GM18909 (cell line): ENCODE data around the gene DISP3.

Experiments
- ATAC-seq: cut with Tn5 transposase; IDR thresholded peaks from one replicate; pipeline ENCODE4 v1.9.1; 2021; ENCODE audit warnings: mild to moderate bottlenecking; ENCODE audit not compliant: unreplicated experiment, poor library complexity

Gene DISP3

GRCh38 chr1:11483581-11484320 is 4.8 kb downstream of the DISP3 start:
- no peak for ATAC-seq

- no peak for ATAC-seq
These were observed 5.3 kb downstream of the DISP3 start for GRCh38 chr1:11484321-11484655.

DNA sequence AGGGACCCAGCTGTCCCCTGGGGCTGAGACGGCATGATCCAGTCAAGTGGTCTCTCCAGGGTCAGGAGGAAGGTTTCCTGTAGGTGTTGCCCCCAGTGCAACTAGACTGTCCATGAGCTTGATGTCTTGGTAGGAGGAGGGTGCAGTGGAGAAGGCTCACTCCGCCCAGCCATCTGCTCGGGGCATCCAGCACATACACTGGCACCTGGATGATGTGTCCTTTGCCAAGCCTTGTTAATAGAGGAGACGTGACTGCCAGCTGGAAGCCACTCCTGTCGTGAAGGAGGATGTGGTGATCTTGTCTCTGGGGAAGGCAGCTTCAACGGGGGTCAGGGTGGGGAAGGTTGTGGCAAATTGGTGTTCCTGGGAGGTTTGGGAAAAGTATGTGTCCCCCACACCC is 6.2 kb downstream of the DISP3 start:
- ATAC-seq, result no peak

- ATAC-seq, result no peak
These were observed 7.5 kb downstream of the DISP3 start for GRCh38 chr1:11486231-11487009.

- no peak for ATAC-seq
These were observed 8.3 kb downstream of the DISP3 start for GRCh38 chr1:11487196-11487751.

DNA sequence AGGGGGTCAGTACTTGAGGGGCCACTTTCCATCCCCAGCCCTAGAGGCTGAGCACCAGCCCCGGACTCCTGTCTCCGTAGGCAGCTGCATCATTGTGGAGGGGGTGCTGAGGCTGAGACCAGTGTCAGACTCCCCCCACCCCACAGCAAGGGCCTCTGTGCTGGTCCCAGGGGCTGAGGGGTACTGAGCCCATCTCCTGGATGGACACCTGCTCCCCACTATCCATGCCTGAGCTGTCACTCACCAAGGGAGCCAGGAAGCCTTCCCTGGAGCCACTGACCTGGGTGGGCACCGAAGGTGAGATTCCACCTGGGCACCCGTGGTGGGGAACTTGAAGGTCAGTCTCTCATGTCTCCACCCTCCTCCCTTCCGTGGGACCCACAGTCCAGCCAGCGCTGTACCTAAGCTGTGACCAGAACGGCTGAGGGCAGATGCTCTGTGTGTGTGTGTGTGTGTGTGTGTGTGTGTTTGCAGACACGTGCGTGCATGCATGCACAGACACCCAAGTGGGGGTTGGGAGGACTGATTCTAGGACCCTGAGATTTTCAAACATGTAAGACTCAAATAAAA is 9.3 kb downstream of the DISP3 start:
- no peak for ATAC-seq

DNA sequence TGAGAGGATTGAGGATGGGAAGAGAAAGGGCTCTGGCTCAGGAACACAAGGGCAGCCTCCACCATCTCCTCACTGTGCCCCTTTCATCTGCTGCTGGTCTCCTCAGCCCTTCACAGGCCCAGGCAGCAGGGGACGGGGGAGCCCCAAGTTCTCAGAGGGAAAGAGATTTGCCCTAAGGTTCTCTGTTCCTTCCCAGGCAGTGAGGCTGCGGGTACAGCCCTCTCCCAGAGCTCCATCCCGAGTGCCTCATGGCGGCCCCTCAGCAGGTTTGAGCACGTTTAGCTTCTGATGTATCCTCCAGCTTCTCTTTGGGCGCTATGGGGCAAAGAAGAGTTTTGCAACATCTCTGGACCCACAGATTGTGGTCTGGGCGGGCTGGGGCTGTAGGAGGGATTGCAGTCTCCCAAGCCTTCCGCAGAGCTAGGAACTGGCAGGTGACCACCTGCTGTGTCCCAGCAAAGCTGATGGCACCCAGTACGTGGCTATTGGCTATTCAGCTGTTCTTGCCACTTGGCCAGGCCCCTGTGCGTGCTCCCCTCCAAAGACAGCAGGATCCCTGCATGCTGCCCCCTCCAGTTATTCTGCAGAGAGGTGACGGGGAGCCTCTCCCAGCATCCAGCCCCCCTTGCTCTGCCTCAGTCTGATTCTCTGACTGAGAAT is 10.1 kb downstream of the DISP3 start:
- ATAC-seq, result no peak

GRCh38 chr1:11492235-11492634 is 13.3 kb downstream of the DISP3 start:
- ATAC-seq, result no peak

- no peak for ATAC-seq
These were observed 15.2 kb downstream of the DISP3 start for GRCh38 chr1:11493972-11494655.

DNA sequence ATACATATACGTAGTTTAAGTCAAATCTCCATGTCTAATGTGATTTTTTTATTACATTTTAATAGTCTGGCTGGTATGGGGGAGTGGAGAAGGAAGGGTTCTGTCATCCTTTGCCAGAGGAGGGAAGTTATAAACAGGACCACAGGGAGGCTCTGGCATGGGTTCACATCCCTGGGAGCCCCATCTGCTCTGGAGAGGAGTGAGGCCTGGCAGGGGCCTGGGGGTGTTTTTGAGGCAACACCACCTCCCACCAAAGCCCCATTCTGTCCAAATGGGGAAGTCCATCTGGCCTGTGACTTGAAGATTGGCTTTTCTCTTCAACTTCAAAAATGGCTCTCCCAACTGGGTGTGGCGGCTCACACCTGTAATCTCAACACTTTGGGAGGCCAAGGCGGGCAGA is 15.8 kb downstream of the DISP3 start:
- ATAC-seq, result no peak

GRCh38 chr1:11495579-11495978 is 16.6 kb downstream of the DISP3 start:
- ATAC-seq, result no peak

DNA sequence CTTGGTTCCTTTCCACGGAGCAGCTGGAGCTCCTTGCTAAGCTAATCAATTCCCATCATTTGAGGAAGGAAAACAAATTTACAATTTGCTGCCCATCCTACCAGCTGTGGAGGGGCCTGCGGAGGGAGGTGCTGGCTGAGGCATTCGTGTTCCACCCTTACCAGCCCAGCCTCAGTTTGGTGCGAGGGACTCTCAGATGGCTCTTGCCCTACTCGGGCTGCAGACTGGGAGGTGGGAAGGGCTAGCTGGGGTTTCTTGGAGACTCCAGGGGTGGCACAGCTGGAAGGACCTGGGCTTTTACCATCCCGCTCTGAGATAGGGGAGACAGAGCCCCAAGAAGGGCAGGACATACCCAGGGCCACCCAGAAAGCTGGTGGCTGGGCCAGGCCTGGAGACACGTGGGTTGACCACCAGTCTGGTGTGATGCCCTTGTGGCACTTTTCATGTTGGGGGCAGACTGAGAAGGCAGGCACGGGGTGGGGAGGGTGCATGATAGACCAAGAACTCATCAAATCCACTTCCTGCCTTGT is 17.7 kb downstream of the DISP3 start:
- ATAC-seq, result no peak

DNA sequence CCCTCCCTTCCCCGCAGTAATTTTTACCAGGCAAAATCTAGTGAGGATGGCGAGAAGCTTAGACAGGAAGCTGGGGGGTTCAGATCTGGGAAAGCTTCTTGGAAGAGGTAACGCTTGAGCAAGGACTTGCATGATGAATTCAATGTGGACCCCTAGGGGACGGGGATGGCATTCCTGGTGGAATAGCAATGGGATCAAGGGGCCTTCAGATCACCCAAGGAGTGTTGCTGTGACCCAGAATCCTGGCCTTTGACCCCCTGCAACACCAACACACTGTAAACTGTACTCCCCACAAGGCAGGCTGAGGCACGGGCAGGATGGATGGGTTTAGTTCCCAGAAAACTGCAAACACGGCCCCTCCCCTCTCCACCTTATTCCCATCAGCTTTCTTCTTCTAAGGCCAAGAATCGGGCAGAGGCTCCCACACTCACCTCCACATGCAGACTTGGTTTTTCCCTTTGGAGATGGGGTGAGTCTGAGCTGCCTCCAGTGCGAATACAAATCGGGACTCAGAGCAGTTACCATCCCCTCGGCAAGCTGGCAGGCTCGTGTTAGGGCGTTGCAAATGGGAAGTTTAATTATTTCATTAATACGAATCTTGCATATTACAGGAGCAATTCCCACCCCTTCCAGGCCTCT is 20.1 kb downstream of the DISP3 start:
- no peak for ATAC-seq

DNA sequence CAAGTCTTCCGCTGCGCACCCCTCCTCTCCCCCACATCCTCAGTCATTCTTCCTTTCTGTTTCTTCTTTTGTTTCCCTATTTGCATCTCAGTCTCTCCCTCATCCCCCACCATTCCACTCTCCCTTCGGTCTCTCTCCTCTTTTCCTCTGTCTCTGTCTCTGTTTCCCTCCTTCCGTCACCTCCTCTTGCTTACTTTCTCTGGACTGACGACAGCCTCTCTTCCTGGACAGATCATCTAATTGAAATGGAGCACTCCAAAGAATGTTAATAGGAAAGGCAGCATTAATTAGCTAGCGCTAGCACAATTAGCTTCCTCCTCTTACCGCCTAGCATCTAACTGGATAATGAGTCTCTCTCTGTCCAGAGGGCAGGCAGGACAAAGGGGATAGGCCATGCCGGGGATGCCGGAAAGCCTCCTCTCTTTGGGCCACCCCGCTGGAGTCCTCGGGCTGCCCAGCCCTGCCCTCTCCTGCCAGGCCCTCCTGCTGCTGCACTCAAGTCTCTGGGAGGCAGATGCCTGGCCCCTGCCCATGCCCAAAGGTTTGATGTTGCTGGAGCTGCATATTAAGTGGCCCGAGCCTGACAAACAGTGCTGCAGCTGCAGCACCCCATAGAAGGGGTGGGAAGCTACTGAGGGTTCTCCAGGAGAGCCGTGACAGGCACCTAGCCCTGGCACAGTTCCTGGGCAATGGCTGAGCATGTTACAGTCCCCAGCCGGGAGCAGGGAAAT is 20.8 kb downstream of the DISP3 start:
- ATAC-seq, result no peak

- no peak for ATAC-seq
These were observed 21.9 kb downstream of the DISP3 start for GRCh38 chr1:11500881-11501280.

DNA sequence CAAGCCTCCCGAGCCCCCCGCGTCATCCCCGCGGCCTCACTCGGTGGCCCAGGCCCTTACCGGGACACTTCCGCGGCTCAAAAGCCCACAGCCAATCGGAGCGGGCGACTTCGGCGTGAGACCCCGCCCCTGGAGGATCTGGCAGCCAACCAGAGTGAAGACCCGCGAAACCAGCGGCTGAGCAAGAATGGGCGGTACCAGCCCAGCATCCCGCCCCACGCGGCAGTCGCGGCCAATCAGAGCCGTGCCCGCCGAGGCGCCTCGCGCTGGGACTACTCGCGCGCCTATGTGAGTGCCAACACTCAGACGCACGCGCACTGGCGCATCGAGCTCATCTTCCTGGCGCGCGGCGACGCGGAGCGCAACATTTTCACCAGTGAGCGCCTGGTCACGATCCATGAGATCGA is 22.5 kb downstream of the DISP3 start:
- ATAC-seq, result no peak

DNA sequence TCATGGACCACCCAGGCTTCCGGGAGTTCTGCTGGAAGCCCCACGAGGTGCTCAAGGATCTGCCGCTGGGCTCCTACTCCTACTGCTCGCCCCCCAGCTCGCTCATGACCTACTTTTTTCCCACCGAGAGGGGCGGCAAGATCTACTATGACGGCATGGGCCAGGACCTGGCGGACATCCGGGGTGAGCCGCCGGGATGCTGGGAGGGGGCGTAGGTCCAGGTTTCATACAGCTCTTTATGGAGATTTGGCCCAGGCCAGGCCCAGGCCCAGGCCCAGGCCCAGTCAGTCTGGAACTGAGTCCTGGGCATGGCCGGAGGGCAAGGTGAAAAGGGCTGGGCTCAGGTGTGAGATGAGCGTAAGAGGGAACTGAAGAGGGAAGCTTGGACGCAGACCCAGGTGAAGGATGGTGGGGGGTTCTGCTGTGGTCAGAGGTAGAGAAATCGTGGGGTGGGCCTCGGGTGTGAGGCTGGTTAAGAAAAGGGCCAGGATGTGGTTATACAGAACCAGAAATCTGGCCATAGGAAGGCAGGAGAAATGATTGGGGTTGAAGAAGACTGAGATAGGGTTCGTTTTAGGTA is 23.0 kb downstream of the DISP3 start:
- ATAC-seq, result no peak

GRCh38 chr1:11502516-11502915 is 23.6 kb downstream of the DISP3 start:
- ATAC-seq, result no peak

DNA sequence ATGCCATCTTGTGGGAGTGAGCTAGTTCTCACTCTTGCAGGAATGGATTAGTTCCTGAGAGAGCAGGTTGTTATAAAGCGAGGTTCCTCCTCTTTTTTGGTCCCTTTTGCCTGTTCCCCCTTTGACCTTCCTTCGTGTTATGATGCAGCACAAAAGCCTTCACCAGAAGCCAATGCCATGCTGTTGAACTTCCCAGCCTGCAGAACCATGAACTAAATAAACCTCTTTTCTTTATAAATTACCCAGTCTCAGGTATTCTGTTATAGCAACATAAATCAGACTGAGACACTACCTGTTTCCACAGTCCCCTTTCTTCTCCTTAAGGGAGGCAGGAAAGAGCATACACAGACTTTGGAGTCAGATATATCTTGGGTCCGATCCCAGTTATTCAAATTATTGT is 25.6 kb downstream of the DISP3 start:
- no peak for ATAC-seq
